ENCODE results near the gene ZNRF4.

DNA sequence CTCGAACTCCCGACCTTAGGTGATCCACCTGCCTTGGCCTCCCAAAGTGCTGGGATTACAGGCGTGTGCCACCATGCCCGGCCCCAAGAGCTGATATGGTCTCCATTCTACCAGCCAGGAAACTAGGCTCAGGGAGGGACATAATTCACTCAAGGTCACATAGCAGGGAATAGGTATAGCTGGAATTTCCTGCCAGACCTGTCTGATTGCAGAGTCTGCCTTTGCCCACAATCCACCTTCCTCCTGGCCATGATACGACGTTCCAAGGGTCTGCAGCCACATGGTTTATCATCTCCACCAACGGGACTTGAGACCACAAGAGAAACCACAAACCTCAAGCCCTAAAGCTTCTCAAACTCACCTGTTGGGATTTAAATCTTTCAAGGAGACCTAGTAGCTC lies 32.0 kb downstream of the ZNRF4 start:
- TF ChIP-seq, protein P1, sequence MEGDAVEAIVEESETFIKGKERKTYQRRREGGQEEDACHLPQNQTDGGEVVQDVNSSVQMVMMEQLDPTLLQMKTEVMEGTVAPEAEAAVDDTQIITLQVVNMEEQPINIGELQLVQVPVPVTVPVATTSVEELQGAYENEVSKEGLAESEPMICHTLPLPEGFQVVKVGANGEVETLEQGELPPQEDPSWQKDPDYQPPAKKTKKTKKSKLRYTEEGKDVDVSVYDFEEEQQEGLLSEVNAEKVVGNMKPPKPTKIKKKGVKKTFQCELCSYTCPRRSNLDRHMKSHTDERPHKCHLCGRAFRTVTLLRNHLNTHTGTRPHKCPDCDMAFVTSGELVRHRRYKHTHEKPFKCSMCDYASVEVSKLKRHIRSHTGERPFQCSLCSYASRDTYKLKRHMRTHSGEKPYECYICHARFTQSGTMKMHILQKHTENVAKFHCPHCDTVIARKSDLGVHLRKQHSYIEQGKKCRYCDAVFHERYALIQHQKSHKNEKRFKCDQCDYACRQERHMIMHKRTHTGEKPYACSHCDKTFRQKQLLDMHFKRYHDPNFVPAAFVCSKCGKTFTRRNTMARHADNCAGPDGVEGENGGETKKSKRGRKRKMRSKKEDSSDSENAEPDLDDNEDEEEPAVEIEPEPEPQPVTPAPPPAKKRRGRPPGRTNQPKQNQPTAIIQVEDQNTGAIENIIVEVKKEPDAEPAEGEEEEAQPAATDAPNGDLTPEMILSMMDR (IDR thresholded peaks at IDR 0.05): no peak
- no peak for TF ChIP-seq POLR2A (IDR thresholded peaks at IDR 0.05)

Data from uterus (tissue), 2 donors.